A673 (cell line): ENCODE data around the gene CHD3. TPM values are rescaled to one million over a fixed set of nuclear protein-coding genes. Genes with fewer than 3 reads are reported as not detected.
"Not testable (repeated sequence)": the region's sequence is repeated elsewhere in the genome, so short reads cannot be mapped to it uniquely, and the experiment has no call there.

Experiments used
- BruUV-seq: library from RNA; stranded (reverse); fragments of 400-500 nt; replicated peaks from 2 replicates; lab custom pipeline; 2021; lab: Mats Ljungman, UMichigan
- CTCF ChIA-PET: fragments of 300-600 bp; sonication (Branson Sonifier 250); formaldehyde crosslinking; loops from one replicate; lab custom pipeline; 2022; ENCODE audit warnings: antibody characterized with exemption; lab: Charles Lee
- POLR2A ChIA-PET: fragments of 300-600 bp; sonication (Branson Sonifier 250); formaldehyde crosslinking; loops from one replicate; lab custom pipeline; 2022; ENCODE audit warnings: antibody characterized with exemption; ENCODE audit not compliant: low non-redundant PET; lab: Charles Lee
- DNase-seq: peaks from one replicate; pipeline ENCODE4 v3.0.0-alpha.2; 2015; ENCODE audit warnings: low spot score
- H3K27ac ChIP-seq: fragments of 200-600 bp; sonication (generic); 2 replicates; pipeline ENCODE4 v1.5.1; 2016; ENCODE audit warnings: mixed run types, low read depth, mild to moderate bottlenecking, mixed read lengths, antibody characterized with exemption, low read length; ENCODE audit not compliant: poor library complexity, severe bottlenecking
- H3K27me3 ChIP-seq: fragments of 200-600 bp; sonication (generic); replicated peaks from 2 replicates; pipeline ENCODE4 v1.6.1; 2017; ENCODE audit warnings: mixed run types, low read depth, mild to moderate bottlenecking, mixed read lengths, antibody characterized with exemption, low read length; ENCODE audit not compliant: insufficient read depth, poor library complexity
- H3K36me3 ChIP-seq: fragments of 200-600 bp; sonication (generic); 2 replicates; pipeline ENCODE4 v1.6.1; 2016; ENCODE audit warnings: mixed run types, mild to moderate bottlenecking, mixed read lengths, antibody characterized with exemption, low read length; ENCODE audit not compliant: insufficient read depth, poor library complexity, severe bottlenecking
- H3K4me1 ChIP-seq: fragments of 200-600 bp; sonication (generic); 2 replicates; pipeline ENCODE4 v1.6.1; 2017; ENCODE audit warnings: mixed run types, mild to moderate bottlenecking, mixed read lengths, antibody characterized with exemption, low read length; ENCODE audit not compliant: insufficient read depth, poor library complexity, severe bottlenecking
- H3K4me3 ChIP-seq: fragments of 200-600 bp; sonication (generic); 2 replicates; pipeline ENCODE4 v1.5.1; 2016; ENCODE audit warnings: low read depth, mixed run types, mild to moderate bottlenecking, mixed read lengths, low read length; ENCODE audit not compliant: poor library complexity, severe bottlenecking
- H3K9me3 ChIP-seq: fragments of 200-600 bp; sonication (generic); 2 replicates; pipeline ENCODE4 v1.6.1; 2016; ENCODE audit warnings: mixed run types, low read depth, mild to moderate bottlenecking, mixed read lengths, antibody characterized with exemption, low read length; ENCODE audit not compliant: poor library complexity, severe bottlenecking
- EZH2 ChIP-seq: fragments of 200-600 bp; sonication (generic); IDR thresholded peaks from 2 replicates; pipeline ENCODE4 v1.6.1; 2017; ENCODE audit warnings: borderline replicate concordance, low read depth, mild to moderate bottlenecking, mixed read lengths, antibody characterized with exemption, low read length; ENCODE audit not compliant: poor library complexity, severe bottlenecking
- intact Hi-C: fragments of 100-400 bp; cut with micrococcal nuclease; formaldehyde crosslinking; loops from one replicate; pipeline ENCODE4 v1.10.0; 2022; ENCODE audit not compliant: unreplicated experiment
- total RNA-seq: library from RNA; stranded (reverse); gene quantifications from 2 replicates; pipeline ENCODE4 v1.2.3, GENCODE V29; 2021
- TF ChIP-seq, protein P1 (sequence below): fragments of 300-800, 200-600 bp; sonication (generic); conservative IDR thresholded peaks from 2 replicates; pipeline ENCODE4 v1.5.1; 2017; ENCODE audit warnings: low read depth, mild to moderate bottlenecking, antibody characterized with exemption, low read length, moderate library complexity, mixed read lengths

Gene CHD3
- total RNA-seq, 1 experiment from 2014 or later: 249 TPM

DNA sequence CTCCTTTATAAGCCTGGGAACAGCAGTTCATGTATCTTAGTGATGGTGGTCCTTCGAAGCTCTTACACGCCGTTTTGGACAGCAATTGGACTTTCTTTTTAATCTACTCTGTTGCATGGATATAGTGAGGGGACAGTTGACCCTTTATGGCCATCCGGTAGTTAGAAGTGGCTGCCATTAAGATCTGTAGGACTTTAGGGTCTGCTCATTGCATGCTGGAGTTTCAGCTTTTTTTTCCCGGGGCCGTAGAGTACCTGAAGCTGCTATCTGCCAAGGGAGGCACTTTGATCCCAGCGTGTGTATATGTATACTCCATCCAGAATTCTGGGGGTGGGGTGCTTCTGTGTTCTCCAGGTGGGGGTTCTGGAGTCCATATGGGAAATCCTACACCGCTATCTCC lies 29.6 kb upstream of the CHD3 start:
- Histone ChIP-seq H3K27me3 (no peaks in the 10 kb centered on the region), H3K4me1 (peaks cover 22% of the 10 kb centered on the region), H3K4me3 (peak overlapping the region; percentile 65), H3K9me3 (no peaks in the 10 kb centered on the region), H3K27ac (no peak overlapping the region), H3K36me3 (peaks cover 1% of the 10 kb centered on the region)
- ChIA-PET CTCF (no interaction called here), POLR2A (interaction anchor here (0.5 kb wide), 1 partner anchor 209 kb away, joined by 4 read pairs; no protein-coding TSS in a partner anchor)
- TF ChIP-seq EZH2: no peak
- TF ChIP-seq, protein P1, sequence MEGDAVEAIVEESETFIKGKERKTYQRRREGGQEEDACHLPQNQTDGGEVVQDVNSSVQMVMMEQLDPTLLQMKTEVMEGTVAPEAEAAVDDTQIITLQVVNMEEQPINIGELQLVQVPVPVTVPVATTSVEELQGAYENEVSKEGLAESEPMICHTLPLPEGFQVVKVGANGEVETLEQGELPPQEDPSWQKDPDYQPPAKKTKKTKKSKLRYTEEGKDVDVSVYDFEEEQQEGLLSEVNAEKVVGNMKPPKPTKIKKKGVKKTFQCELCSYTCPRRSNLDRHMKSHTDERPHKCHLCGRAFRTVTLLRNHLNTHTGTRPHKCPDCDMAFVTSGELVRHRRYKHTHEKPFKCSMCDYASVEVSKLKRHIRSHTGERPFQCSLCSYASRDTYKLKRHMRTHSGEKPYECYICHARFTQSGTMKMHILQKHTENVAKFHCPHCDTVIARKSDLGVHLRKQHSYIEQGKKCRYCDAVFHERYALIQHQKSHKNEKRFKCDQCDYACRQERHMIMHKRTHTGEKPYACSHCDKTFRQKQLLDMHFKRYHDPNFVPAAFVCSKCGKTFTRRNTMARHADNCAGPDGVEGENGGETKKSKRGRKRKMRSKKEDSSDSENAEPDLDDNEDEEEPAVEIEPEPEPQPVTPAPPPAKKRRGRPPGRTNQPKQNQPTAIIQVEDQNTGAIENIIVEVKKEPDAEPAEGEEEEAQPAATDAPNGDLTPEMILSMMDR: no peak
- DNase-seq: no peak
- intact Hi-C loops: no loop called here
- no TSS peak for BruUV-seq

DNA sequence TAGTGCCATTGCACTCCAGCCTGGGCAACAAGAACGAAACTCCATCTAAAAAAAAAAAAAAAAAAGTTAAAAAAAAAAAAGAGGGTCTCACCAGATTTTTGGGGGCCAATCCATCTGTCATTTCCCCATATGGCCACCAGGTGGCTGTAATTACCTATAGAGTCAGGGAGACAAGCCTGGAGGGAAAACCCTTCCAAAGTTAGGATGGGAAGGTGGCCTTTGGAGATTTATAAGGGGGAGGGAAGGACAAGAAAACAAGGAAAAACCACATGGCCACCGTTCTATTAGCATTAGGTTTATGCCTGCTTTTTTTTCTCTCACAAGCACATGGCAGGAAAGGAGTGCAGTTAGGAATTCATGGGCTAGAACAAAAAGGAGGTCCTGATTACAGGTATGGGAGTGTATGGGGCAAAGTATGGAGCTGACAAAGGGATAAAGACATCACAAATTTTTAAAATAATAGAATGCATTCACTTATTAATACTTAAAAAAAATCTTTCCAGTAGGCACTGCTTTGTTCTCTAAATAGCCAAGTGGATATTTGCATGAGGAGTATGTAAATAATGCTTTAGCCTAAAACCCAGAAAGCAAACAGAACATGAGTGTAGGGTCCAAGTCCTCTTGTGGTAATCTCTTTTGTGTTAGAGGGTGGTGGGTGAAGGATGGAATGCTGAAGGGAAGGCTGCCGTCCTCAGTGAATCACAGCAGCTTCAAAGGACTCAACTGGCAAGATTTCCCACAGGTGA lies 25.7 kb upstream of the CHD3 start:
- no peak for TF ChIP-seq EZH2
- TF ChIP-seq, protein P1: peak; percentile 74
- CTCF ChIA-PET: interaction anchor here (0.7 to 1.4 kb wide), 5 partner anchors 28 to 256 kb away, joined by 3 to 11 read pairs (median 6); no protein-coding TSS in a partner anchor
- no peak overlapping the region for H3K4me3 ChIP-seq
- no peaks in the 10 kb centered on the region for H3K36me3 ChIP-seq
- intact Hi-C loops: loop anchor here (1.0 to 5.0 kb wide), 4 partner anchors 34 to 194 kb away; no protein-coding TSS in a partner anchor
- DNase-seq: peak; percentile 80
- POLR2A ChIA-PET: no interaction called here
- no peak overlapping the region for H3K27ac ChIP-seq
- H3K9me3 ChIP-seq: no peaks in the 10 kb centered on the region
- no peaks in the 10 kb centered on the region for H3K27me3 ChIP-seq
- BruUV-seq: no TSS peak
- H3K4me1 ChIP-seq: peaks cover 12% of the 10 kb centered on the region

DNA sequence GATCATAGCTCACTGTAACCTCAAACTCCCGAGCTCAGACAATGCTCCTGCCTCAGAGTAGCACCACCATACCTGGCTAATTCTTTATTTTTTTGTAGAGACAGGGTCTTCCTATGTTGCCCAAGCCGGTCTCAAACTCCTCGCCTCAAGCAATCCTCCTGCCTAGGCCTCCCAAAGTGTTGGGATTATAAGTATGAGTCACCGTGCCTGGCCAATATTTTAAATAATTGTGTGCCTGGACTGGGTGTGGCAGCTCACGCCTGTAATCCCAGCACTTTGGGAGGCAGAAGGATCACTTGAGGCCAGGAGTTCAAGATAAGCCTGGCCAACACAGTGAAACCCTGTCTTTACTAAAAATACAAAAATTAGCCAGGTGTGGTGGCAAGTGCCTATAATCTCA lies 24.2 kb upstream of the CHD3 start:
- H3K36me3 ChIP-seq, H3K4me1 ChIP-seq, BruUV-seq, POLR2A ChIA-PET, CTCF ChIA-PET, H3K4me3 ChIP-seq, DNase-seq, H3K9me3 ChIP-seq, H3K27ac ChIP-seq, H3K27me3 ChIP-seq: not testable (repeated sequence)
- intact Hi-C loops: loop anchor here (5.0 kb wide), 2 partner anchors 33 to 193 kb away; no protein-coding TSS in a partner anchor
